Measurements from ENCODE around the gene JPH4.
A peak's percentile ranks its signal among the peaks of the same experiment; 100 is the strongest.
"Not testable (repeated sequence)": the region's sequence is repeated elsewhere in the genome, so short reads cannot be mapped to it uniquely, and the experiment has no call there.

JPH4 gene

DNA sequence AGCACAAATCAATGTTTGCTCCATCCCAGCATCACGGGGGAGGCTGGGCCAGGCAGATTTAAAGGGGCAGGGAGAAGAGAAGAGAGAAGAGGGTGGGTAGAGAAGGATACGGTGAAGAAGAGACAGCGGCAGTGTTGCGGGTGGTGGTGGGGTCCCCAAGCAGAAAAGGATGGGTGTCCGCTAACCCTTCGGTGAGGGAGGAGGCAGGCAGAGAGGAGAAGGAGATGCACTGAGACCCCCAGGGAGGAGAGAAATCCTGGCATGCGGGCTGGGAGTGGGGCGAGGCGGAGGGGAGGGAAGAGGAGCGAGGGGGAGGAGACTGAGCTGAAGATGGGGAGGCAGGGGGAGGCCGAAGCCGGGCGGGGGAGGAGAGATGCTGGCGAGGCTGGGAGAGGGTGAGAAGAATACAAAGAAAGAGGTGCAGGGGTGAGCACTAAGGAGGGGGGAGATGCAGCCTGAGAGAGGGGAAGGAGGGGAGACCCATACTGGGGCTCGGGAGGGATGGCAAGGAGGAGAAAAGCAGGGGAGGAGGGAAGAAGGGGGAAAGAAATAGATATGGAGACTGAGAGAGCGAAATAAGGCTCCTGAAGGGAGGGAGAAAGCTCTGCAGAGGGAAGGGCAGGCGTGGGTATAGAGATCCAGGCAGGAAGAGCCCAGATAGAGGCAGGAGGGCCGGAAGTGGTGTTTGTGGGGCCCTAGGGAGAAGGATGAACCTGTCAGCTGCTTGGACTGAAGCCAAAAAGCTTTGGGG, at the start of gene JPH4:
Gene JPH4, minus strand, starts transcription at position 231 of the 751 bp plus-strand sequence. CDS start 1,337 bp downstream, outside the sequence.
- DNase-seq, result no peak

DNA sequence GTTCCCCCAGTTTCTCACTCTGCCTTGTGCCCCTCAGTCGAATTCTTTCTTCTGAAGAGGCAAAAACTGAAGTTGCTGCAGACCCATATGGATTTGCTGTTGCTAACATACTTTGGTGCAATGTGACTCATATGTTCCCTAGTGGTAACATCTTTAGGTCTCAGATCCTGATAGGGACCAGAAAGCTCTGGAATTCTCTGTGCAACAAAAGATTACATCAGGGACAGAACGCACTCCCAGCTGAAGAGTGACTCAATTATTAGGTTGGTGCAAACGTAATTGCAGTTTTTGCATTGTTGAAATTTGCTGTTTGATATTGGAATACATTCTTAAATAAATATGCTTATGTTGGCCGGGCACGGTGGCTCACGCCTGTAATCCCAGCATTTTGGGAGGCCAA, 49.4 kb upstream of the JPH4 start:
- DNase-seq, result no peak

DNA sequence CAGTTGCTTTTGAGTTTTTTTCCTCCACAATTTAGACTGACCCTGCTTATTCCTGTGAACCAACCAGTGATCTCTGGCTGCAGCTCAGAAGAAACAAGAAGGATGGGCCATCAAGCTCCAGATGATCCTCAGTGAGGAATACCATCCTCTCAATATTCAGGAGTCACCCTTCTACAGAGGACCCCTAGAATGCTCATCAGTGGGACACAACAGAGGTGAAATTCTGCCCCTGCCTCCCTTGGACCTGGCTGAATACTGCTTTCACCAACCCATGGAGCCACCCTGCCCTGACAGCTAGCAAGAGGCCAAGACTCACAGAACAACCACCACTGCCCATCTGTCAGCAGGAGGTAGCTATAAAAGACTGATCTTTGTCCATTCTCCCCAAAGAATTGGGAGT, 48.4 kb upstream of the JPH4 start:
- peak; percentile 11 for DNase-seq

DNA sequence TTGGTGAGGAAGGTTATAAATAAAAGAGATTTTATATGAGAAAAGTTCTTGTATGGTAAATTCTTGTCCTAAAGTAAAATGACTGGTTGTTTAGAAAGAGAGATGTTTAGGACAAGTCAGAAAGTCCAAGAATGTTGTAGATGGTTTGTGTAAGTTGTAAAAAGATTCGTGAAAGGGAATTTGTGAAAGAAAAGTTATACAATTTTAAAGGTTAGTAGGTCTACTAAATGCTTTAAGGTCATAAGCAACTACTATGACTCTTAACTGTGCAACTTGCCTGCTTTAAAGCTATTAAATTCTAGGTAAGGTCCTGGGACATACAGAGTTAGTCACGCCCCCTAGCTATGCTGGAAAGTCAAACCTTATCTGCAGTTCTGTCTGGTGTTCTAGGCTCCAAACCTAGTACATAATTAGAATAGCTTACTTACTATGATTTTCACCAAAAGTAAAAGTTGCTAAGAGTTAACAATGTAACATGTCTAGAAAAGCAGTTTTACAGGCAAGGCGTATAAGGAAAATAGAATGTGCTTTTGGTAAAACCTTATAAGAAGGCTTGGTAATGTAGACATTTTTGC, 46.3 kb upstream of the JPH4 start:
- no peak for DNase-seq

DNA sequence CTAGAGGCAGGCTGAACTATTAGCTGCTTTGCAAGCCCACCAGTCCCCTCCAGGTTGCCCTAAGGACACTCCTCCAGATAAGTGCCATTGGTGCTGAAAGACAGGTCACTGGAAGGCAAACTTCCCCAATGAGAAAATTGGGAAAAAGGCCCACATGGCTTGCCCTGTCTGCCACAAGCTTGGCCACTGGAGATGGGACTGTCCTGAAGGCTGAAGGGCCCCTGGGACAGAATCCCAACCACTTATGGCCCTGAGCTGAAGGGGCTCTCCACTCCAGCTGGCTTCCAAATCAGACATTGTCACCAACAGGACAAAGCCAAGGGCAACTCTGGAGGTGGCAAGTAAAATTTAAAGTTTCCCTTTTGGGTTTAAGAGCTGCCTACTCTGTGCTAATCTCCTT, 45.4 kb upstream of the JPH4 start:
- DNase-seq, result no peak

DNA sequence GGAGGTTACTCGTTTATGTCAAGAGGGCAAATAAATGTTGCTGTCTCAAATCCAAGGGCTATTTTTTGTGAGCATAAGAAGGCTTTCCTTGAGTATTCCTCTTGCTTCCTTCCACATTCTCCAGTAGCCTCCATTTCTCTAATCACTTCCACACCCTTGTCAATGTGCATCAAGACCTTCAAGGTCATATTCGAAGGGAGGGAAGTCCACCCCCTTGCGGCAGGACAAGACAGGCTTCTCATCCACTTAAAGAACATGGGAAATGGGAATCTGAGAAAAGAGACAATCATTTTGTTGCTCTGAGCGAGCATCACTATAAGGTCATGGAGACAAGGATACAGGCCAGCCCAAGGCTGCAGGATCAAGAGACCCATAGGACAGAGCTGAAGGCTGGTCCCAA, 44.4 kb upstream of the JPH4 start:
- DNase-seq, result no peak

DNA sequence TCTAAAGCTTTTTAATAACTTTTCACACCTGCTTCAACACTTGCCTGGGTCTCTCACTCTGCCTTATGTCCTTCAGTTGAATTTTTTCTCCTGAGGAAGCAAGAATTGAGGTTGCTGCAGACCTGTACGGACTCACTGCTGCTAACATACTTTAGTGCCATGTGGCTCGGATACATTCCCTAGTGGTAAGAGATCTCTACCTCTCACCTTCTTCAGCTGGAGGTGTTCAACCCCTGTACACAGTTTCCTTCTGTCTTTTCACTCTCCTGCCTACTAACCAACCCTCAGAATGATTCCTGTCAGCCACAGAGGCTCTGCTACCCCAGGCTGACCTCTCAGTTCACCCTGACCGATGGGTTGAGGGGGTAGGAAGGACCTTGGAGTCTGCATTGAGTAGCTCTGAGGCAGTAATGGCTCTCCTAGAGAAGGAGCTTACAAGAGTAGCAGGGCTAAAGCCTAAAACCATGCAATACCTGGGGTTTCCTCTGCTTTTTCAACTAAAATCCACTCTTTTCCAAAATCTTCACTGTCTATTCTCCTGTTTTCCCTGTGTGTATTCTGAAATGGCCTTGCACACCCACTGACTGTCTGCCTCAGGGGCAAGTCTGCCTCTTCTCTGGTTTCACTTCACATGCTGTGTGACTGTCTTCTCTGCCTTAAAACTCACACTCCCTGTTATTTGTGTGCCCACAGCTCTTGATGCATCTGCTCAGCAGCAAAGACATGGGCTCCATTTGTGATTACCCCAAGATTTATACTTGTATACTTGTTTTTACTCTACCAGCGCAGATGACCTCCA, 43.5 kb upstream of the JPH4 start:
- no peak for DNase-seq

DNA sequence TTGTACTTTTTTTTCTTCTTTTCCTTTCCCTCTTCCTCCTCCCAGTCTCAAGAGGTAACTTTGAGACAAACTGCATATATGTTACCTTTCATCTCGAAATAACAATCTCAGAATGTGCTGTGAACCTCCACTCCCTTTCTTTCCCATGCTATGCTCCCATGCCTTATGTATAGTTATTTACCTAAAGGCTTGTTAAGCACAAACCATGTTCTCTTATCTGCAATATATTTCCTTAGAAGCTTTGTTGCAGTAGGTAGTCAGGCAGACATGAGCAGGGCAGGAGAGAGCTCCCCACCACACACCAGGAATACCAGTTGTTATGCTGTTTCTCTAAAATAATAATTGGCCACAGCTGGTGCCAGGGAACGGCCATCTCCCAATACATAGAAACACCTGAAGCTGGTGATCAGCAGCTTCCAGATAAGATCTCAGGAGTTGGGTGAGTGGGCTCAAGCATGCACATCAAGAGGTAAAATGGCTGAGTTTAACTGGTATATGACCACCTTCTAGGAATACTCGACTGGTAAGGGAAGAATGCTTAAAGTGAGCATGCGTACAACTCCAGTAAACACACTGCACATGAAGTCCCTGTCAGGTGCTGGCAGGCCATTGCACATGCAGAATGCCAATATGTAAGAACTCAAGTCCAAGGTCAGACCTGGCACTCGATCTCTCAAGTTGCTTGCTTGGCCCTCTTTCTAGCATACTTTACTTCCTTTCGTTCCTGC, 42.8 kb upstream of the JPH4 start:
- no peak for DNase-seq

DNA sequence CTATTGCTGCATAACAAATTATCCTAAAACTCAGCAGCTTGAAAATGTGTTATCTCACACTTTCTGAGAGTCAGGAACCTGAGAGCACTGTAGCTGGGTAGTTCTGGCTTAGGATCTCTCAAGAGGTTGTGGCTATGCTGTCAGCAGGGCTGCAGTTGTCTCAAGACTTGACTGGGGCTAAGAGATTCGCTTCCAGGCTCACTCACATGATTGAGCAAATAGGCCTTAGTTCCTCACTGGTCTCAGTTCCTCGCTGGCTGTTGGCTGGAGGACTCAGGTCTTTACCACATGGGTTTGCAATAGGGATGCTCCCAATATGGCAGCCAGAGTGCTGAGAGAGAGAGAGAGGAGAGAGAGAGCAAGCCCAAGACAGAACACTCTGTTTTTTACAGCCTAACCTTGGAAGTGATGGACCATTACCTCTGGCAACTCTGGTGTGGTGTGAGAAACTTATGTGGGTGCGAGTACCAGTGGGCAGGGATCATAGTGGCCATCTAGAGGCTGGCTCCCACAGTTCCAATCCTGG, 41.6 kb upstream of the JPH4 start:
- DNase-seq, result peak; percentile 13

DNA sequence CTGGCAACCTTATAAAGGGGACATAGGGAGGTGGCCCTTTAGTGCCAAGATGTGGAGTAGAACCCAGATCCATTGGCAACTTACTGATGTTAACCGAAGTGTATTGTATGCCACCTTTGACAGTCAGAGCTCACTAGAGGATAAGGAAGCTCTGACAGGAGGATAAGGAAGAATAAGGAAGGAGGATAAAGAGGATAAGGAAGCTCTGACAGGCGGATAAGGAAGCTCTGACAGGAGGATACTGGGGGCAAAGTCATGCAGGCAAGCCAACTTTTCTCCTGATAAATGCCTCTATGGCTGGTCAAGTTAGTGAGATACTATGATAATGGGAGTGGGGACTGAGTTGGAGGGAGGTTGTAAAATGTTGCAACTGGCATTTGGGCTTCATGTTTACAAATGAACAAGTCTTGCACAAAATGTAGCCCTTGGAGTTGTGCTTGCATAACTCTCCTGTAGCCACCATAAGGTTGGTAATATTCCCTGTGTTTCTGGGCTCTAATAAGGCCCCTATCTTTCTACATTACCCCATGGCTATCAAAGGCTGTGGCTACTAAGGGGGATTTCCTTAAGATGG, 39.9 kb upstream of the JPH4 start:
- no peak for DNase-seq

DNA sequence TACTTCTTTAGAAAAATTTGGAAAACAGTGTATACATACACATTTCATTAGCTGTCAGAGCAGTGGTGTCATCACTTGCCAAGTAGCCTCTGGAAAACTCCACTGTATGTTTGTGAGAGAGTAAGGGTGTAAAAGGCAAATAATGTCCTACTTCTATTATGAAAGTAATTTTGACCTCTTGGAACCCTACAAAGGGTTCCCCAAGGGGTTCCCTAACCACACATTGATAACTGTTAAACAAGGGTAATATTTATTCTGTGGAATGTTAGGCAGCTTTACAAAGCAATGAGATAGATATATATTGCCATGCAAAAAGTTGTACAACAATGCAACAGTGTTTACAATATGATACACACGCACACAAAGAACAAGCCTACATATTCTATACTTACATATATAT, 38.9 kb upstream of the JPH4 start:
- no peak for DNase-seq

DNA sequence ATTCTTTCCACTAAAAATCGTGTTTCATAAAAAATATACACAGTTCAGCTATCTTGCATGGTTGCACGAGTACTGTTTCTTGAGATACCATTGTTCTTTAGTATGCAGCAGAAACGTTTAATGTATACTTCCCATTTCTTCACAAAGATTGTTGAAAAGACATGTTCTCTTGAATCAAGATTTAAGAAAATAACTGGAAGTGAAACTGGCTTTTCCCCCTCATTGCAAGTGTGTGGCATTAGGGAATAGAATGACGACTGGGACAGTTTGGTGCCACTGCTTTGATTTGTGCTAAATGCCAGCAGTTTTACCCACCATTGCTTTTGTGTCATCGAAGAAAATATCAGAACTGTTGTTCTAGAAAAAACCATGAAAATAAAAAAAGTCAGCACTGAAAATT, 37.3 kb upstream of the JPH4 start:
- no peak for DNase-seq

DNA sequence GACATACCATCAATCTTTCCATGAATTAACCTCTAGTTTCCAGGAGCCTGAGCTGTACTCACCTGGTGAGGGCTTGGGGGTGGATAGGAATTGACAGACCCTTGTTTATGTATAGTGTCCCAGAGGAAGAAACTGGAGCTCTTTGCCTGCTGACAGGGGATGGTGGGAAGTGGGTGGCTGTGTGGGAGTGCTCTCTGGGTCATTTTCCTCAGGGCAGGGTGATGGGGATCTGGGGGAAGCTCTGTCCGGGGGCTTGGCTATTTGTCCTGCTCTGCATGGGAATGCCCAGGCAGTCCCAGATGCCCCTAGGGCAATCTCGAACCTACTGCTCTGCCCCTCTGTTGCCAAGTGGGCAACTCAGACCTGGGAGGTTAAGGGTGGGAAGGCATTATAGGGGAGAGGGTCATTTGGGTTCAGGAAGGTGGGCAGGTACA, 35.8 kb upstream of the JPH4 start:
- DNase-seq, result no peak

DNA sequence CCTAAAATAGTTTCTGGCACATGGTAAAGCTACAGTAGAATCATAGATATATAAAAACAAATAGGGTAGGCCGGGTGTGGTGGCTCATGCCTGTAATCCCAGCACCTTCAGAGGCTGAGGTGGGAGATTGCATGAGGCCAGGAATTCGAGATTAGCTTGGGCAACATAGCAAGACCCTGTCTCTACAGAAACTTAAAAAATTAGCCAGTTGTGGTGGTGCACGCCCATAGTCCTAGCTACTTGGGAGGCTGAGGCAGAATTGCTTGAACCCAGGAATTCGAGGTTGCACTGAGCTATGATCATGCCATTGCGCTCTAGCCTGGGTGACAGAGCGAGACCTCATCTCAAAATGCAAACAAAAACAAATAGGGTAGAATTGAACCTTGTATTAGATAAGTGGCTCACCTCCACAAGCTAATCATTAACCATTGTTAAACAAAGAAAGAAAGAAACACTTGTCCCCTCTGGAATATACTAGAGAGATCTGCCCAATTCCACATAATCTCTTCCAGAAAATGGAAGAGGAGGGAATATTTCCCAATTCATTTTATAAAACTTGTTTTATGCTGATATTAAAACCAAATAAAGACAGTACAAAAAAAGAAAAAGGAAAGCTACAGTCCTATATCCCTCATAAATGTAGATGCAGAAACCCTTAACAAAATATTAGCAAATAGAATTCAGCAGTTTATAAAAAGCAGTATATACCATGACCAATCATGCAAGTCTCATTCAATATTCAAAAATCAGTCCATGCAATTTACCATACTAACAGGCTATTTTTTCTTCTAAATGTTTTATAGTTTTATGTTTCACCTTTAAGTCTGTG, 34.9 kb upstream of the JPH4 start:
- DNase-seq, result no peak

DNA sequence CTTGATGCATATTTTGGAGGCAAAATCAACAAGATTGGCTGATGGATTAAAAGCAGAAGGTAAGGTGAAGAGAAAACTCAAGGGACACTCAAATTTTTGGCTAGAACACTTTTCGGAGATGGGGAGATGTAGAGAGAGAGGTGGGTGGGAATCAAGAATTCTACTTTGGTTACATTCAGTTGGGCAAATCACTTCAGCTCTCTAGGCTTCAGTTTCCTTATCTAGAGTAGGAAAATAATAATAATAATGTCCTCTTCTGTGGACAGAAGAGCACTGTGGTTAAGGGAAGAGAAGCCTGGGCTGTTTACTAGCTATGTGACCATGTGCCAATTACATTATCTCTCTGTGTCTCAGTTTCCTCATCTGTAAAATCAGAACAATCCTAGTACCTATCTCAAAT, 34.2 kb upstream of the JPH4 start:
- no peak for DNase-seq

DNA sequence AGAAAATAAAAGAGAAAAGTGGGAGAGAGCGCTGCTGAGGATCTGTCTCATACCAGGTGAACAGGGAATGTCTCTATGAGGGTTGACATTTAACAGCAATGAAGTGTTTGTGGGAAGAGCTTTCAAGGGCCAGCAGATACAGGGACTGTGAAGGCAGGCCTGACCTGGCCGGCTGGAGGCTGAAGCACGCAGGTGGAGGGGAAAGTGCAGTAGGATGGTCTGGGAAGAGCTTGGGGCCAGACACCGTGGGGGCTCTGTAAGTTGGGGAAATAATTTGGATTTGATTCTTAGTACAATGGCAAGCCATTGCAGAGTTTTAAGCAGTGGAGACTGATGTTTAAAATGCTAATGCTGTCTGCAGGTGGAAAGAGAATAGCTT, 33.8 kb upstream of the JPH4 start:
- DNase-seq, result no peak

DNA sequence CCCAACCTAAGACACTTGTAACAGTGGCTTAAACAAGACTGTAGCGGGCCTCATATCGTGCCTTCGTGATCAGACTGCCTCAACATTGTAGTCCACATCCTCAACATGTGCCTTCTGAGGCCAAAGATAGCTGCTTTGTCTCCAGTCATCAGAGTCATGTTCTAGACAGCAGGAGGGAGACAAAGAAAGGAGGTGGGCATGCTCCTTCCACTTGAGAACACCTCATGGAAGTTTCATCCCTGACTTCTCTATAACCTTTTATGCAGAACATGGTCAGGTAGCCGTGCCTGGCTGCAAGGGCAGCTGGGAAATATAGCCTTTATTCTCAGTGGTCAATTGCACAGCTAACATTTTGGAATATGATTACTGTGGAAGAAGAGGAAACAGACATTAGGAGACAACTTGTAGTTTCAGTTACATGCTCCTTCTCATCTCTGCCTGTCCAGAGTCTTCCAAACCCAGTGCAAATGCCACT, 32.3 kb upstream of the JPH4 start:
- no peak for DNase-seq

DNA sequence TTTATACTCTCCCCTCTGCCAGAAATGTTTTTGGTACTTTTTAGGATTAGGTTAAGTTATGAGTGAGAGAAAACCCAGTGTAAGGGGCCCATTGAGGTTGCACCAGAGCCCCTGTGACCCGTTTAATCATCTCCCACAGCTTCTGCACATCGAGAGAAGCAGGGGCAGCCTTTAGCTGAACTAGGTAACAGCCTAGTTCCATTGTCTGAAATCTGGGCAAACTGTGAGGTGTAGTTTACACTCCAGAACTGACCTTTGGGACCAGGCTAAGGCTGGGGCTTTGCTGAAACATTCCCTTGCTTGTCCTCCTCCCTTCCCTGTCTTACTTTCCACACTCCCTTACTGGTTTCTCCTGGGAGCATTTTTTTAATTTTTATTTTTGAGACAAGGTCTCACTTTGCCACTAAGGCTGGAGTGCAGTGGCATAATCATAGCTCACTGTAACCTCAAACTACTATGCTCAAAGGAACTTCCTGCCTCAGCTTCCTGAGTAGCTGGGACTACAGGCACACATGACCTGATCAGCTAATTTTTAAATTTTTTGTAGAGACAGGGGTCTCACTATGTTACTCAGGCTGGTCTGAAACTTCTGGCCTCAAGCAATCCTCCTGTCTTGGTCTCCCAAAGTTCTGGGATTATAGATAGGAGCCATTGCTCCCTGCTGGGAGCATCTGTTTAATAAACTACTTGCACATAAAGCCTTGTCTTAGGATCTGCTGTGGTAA, 31.7 kb upstream of the JPH4 start:
- DNase-seq, result no peak

DNA sequence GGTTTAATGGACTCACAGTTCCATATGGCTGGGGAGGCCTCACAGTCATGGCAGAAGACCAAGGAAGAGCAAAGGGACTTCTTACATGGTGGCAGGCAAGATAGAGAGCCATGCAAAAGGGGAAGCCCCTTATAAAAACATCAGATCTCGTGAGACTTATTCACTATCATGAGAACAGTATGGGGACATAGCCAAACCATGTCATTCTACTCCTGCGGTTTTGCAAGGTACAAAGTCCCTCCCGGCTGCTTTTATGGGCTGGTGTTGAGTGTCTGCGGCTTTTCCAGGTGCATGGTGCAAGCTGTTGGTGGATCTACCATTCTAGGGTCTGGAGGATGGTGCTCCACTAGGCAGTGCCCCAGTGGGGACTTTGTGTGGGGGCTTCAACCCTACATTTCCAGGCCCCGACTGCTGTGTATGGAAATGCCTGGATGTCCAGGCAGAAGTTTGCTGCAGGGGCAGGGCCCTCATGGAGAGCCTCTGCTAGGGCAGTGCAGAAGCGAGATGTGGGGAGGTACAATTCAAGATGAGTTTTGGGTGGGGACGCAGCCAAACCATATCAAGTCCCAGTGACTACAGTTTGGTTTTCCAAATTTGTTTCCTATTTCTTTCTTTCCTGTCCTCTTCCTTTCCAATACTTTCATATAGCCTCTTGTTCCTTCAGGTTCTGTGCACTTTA, 31.0 kb upstream of the JPH4 start:
- not testable (repeated sequence) for DNase-seq

DNA sequence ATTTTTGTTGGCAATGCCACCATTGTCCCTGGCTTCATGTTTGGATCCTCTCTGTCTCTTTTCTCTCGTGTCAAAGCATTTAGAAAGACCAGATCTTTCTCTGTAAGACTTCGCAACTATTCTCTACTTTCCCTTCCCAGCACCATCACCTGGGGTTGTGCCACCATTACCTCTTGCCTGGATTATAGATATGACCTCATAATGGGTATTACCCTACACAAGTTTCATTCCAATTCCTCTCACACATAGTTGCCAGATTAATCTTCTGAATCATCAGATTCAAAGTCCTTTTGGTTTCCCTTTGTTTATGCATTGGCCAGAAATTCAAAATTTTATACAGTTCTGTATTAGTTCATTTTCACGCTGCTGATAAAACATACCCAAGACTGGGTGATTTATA, 30.4 kb upstream of the JPH4 start:
- DNase-seq, result no peak
